Measurements from ENCODE around the gene HSD17B4.

GRCh38 chr5:119427060-119427459, 25.2 kb upstream of the HSD17B4 start:
- TF ChIP-seq EZH2 (IDR thresholded peaks at IDR 0.05) (no peak), POLR2AphosphoS5 (IDR thresholded peaks at IDR 0.05; ENCODE audit: borderline replicate concordance, low read depth, low read length) (no peak)
